Esophagus squamous epithelium (tissue), 4 donors: Measurements from ENCODE around the gene NRXN3.

Source experiments
- CTCF ChIP-seq, 6 experiments: fragments of 450-650 bp in 4 of 6; fragments of 200-600 bp in 2 of 6; sonication (generic) in 2 of 6; IDR thresholded peaks; one replicate each; pipeline ENCODE4 v1.5.1; 2016 to 2019; ENCODE audit warnings: antibody characterized with exemption in 6 of 6, mild to moderate bottlenecking in 4 of 6, moderate library complexity in 4 of 6
- POLR2A ChIP-seq, 4 donors: fragments of 450-650 bp; IDR thresholded peaks; one replicate each; pipeline ENCODE4 v1.6.1; 2017; ENCODE audit warnings: antibody characterized with exemption in 4 of 4, mild to moderate bottlenecking in 4 of 4, moderate library complexity in 3 of 4

- no peak for TF ChIP-seq CTCF (IDR thresholded peaks at IDR 0.05)
- no peak for TF ChIP-seq POLR2A (IDR thresholded peaks at IDR 0.05)
Observed at GRCh38 chr14:78823516-78823915, 653.3 kb downstream of the NRXN3 start.
